Measurements from ENCODE around the gene PIRT.

GRCh38 chr17:10859051-10859450 is 21.2 kb upstream of the PIRT start:
- TF ChIP-seq CTCF (IDR thresholded peaks at IDR 0.05; ENCODE audit: poor library complexity, severe bottlenecking): no peak
- no peak for TF ChIP-seq SMC3 (conservative IDR thresholded peaks at IDR 0.05; ENCODE audit: poor library complexity)
- no peak for TF ChIP-seq EZH2 (IDR thresholded peaks at IDR 0.05; ENCODE audit: borderline replicate concordance, insufficient read depth, low read length, poor library complexity, severe bottlenecking)

Measured in neural cell (in vitro differentiated cells).